Measurements from ENCODE around the gene TGFA.

The TGFA gene

GRCh38 chr2:70552501-70553333, 909 bp downstream of the TGFA start:
- no peak for DNase-seq (ENCODE audit: low read depth)

- DNase-seq (ENCODE audit: low read depth), result no peak
These were observed 2.5 kb downstream of the TGFA start for GRCh38 chr2:70551167-70551566.

- no peak for DNase-seq (ENCODE audit: low read depth)
These were observed 3.7 kb downstream of the TGFA start for GRCh38 chr2:70549962-70550361.

- DNase-seq (ENCODE audit: low read depth), result no peak
These were observed 4.4 kb downstream of the TGFA start for GRCh38 chr2:70549064-70549710.

GRCh38 chr2:70548233-70548632, 5.4 kb downstream of the TGFA start:
- DNase-seq (ENCODE audit: low read depth), result no peak

GRCh38 chr2:70546885-70547284, 6.7 kb downstream of the TGFA start:
- DNase-seq (ENCODE audit: low read depth), result no peak

GRCh38 chr2:70546376-70546775, 7.2 kb downstream of the TGFA start:
- DNase-seq (ENCODE audit: low read depth), result no peak

GRCh38 chr2:70541481-70542020, 12.1 kb downstream of the TGFA start:
- no peak for DNase-seq (ENCODE audit: low read depth)

- DNase-seq (ENCODE audit: low read depth), result no peak
These were observed 15.8 kb downstream of the TGFA start for GRCh38 chr2:70537840-70538239.

GRCh38 chr2:70536517-70537055, 17.0 kb downstream of the TGFA start:
- DNase-seq (ENCODE audit: low read depth), result no peak

GRCh38 chr2:70535573-70535972, 18.1 kb downstream of the TGFA start:
- no peak for DNase-seq (ENCODE audit: low read depth)

GRCh38 chr2:70534183-70534836, 19.3 kb downstream of the TGFA start:
- DNase-seq (ENCODE audit: low read depth), result no peak

- DNase-seq (ENCODE audit: low read depth), result no peak
These were observed 21.2 kb downstream of the TGFA start for GRCh38 chr2:70532244-70532935.

- no peak for DNase-seq (ENCODE audit: low read depth)
These were observed 22.1 kb downstream of the TGFA start for GRCh38 chr2:70531419-70532086.

GRCh38 chr2:70529610-70530009, 24.0 kb downstream of the TGFA start:
- no peak for DNase-seq (ENCODE audit: low read depth)

GRCh38 chr2:70528929-70529328, 24.7 kb downstream of the TGFA start:
- no peak for DNase-seq (ENCODE audit: low read depth)

- DNase-seq (ENCODE audit: low read depth), result no peak
These were observed 25.4 kb downstream of the TGFA start for GRCh38 chr2:70528276-70528675.

GRCh38 chr2:70527447-70528080, 26.1 kb downstream of the TGFA start:
- no peak for DNase-seq (ENCODE audit: low read depth)

GRCh38 chr2:70526126-70526525, 27.5 kb downstream of the TGFA start:
- no peak for DNase-seq (ENCODE audit: low read depth)

- DNase-seq (ENCODE audit: low read depth), result no peak
These were observed 28.6 kb downstream of the TGFA start for GRCh38 chr2:70525032-70525431.

Measured in stimulated activated CD4-positive, alpha-beta T cell treated with anti-CD3 and anti-CD28 coated beads, Interleukin-2, amount 100 ng/mL, for 4 hours (primary cell).